Measurements from ENCODE around the gene ADPGK.

Gene ADPGK

GRCh38 chr15:72774696-72775383, 8.7 kb downstream of the ADPGK start:
- no peak overlapping the region for H3K9ac ChIP-seq (ENCODE audit: low read depth, low read length)
- peaks cover 52% of the 10 kb centered on the region for H3K36me3 ChIP-seq (ENCODE audit: control insufficient read depth, insufficient read depth, low read length)

GRCh38 chr15:72771329-72771725, 12.2 kb downstream of the ADPGK start:
- no peaks in the 10 kb centered on the region for H3K27me3 ChIP-seq (ENCODE audit: control insufficient read depth, insufficient read depth, low read length)
- H3K4me1 ChIP-seq (ENCODE audit: control insufficient read depth, insufficient read depth, low read length) = no peaks in the 10 kb centered on the region
- H3K9ac ChIP-seq (ENCODE audit: low read depth, low read length) = no peak overlapping the region
- peak overlapping the region; percentile 42 for H3K27ac ChIP-seq (ENCODE audit: low read depth, low read length)
- peaks cover 16% of the 10 kb centered on the region for H3K9me3 ChIP-seq (ENCODE audit: control insufficient read depth, insufficient read depth, low read length)
- H3K36me3 ChIP-seq (ENCODE audit: control insufficient read depth, insufficient read depth, low read length) = peaks cover 79% of the 10 kb centered on the region
- H3K4me3 ChIP-seq (ENCODE audit: low read depth, low read length) = no peak overlapping the region

More at GRCh38 chr15:72774696-72775383, 8.7 kb downstream of the ADPGK start:
- no peak overlapping the region for H3K4me3 ChIP-seq (ENCODE audit: low read depth, low read length)
- no peaks in the 10 kb centered on the region; the same call in 1 of the 2 replicates for H3K4me1 ChIP-seq (ENCODE audit: control insufficient read depth, insufficient read depth, low read length)
- H3K9me3 ChIP-seq (ENCODE audit: control insufficient read depth, insufficient read depth, low read length) = no peaks in the 10 kb centered on the region
- no peaks in the 10 kb centered on the region for H3K27me3 ChIP-seq (ENCODE audit: control insufficient read depth, insufficient read depth, low read length)
- no peak overlapping the region for H3K27ac ChIP-seq (ENCODE audit: low read depth, low read length)

- H3K9me3 ChIP-seq (ENCODE audit: control insufficient read depth, insufficient read depth, low read length) = peaks cover 17% of the 10 kb centered on the region
Observed at GRCh38 chr15:72770673-72771328, 12.8 kb downstream of the ADPGK start.

GRCh38 chr15:72766780-72767179, 16.8 kb downstream of the ADPGK start:
- peaks cover 83% of the 10 kb centered on the region for H3K36me3 ChIP-seq (ENCODE audit: control insufficient read depth, insufficient read depth, low read length)
- no peak overlapping the region for H3K9ac ChIP-seq (ENCODE audit: low read depth, low read length)
- H3K9me3 ChIP-seq (ENCODE audit: control insufficient read depth, insufficient read depth, low read length) = peaks cover 17% of the 10 kb centered on the region
- no peak overlapping the region for H3K27ac ChIP-seq (ENCODE audit: low read depth, low read length)
- H3K4me1 ChIP-seq (ENCODE audit: control insufficient read depth, insufficient read depth, low read length) = no peaks in the 10 kb centered on the region
- H3K27me3 ChIP-seq (ENCODE audit: control insufficient read depth, insufficient read depth, low read length) = no peaks in the 10 kb centered on the region
- no peak overlapping the region for H3K4me3 ChIP-seq (ENCODE audit: low read depth, low read length)

More at GRCh38 chr15:72770673-72771328, 12.8 kb downstream of the ADPGK start:
- Histone ChIP-seq H3K4me3 (ENCODE audit: low read depth, low read length) (no peak overlapping the region), H3K9ac (ENCODE audit: low read depth, low read length) (no peak overlapping the region), H3K27ac (ENCODE audit: low read depth, low read length) (peak overlapping the region; percentile 42), H3K4me1 (ENCODE audit: control insufficient read depth, insufficient read depth, low read length) (no peaks in the 10 kb centered on the region), H3K36me3 (ENCODE audit: control insufficient read depth, insufficient read depth, low read length) (peaks cover 85% of the 10 kb centered on the region), H3K27me3 (ENCODE audit: control insufficient read depth, insufficient read depth, low read length) (no peaks in the 10 kb centered on the region)

- Histone ChIP-seq H3K4me3 (ENCODE audit: low read depth, low read length) (no peak overlapping the region), H3K27ac (ENCODE audit: low read depth, low read length) (no peak overlapping the region), H3K27me3 (ENCODE audit: control insufficient read depth, insufficient read depth, low read length) (no peaks in the 10 kb centered on the region), H3K9me3 (ENCODE audit: control insufficient read depth, insufficient read depth, low read length) (peaks cover 17% of the 10 kb centered on the region), H3K4me1 (ENCODE audit: control insufficient read depth, insufficient read depth, low read length) (no peaks in the 10 kb centered on the region), H3K9ac (ENCODE audit: low read depth, low read length) (no peak overlapping the region), H3K36me3 (ENCODE audit: control insufficient read depth, insufficient read depth, low read length) (peaks cover 82% of the 10 kb centered on the region)
Observed at GRCh38 chr15:72766025-72766424, 17.5 kb downstream of the ADPGK start.

- Histone ChIP-seq H3K9me3 (ENCODE audit: control insufficient read depth, insufficient read depth, low read length) (peaks cover 17% of the 10 kb centered on the region), H3K4me3 (ENCODE audit: low read depth, low read length) (no peak overlapping the region), H3K36me3 (ENCODE audit: control insufficient read depth, insufficient read depth, low read length) (peaks cover 82% of the 10 kb centered on the region), H3K27me3 (ENCODE audit: control insufficient read depth, insufficient read depth, low read length) (no peaks in the 10 kb centered on the region), H3K9ac (ENCODE audit: low read depth, low read length) (no peak overlapping the region), H3K4me1 (ENCODE audit: control insufficient read depth, insufficient read depth, low read length) (no peaks in the 10 kb centered on the region), H3K27ac (ENCODE audit: low read depth, low read length) (no peak overlapping the region)
Observed at GRCh38 chr15:72764656-72765055, 18.9 kb downstream of the ADPGK start.

- Histone ChIP-seq H3K27me3 (ENCODE audit: control insufficient read depth, insufficient read depth, low read length) (no peaks in the 10 kb centered on the region), H3K36me3 (ENCODE audit: control insufficient read depth, insufficient read depth, low read length) (peaks cover 75% of the 10 kb centered on the region), H3K27ac (ENCODE audit: low read depth, low read length) (no peak overlapping the region), H3K4me1 (ENCODE audit: control insufficient read depth, insufficient read depth, low read length) (no peaks in the 10 kb centered on the region), H3K9me3 (ENCODE audit: control insufficient read depth, insufficient read depth, low read length) (no peaks in the 10 kb centered on the region), H3K9ac (ENCODE audit: low read depth, low read length) (no peak overlapping the region), H3K4me3 (ENCODE audit: low read depth, low read length) (no peak overlapping the region)
Observed at GRCh38 chr15:72760590-72761260, 22.8 kb downstream of the ADPGK start.

GRCh38 chr15:72758182-72758581, 25.4 kb downstream of the ADPGK start:
- H3K27ac ChIP-seq (ENCODE audit: low read depth, low read length) = peak overlapping the region; percentile 20

GRCh38 chr15:72754096-72754495, 29.5 kb downstream of the ADPGK start:
- H3K9ac ChIP-seq (ENCODE audit: low read depth, low read length) = no peak overlapping the region
- H3K4me1 ChIP-seq (ENCODE audit: control insufficient read depth, insufficient read depth, low read length) = no peaks in the 10 kb centered on the region
- H3K4me3 ChIP-seq (ENCODE audit: low read depth, low read length) = no peak overlapping the region
- H3K27ac ChIP-seq (ENCODE audit: low read depth, low read length) = no peak overlapping the region
- no peaks in the 10 kb centered on the region for H3K27me3 ChIP-seq (ENCODE audit: control insufficient read depth, insufficient read depth, low read length)
- H3K9me3 ChIP-seq (ENCODE audit: control insufficient read depth, insufficient read depth, low read length) = no peaks in the 10 kb centered on the region
- peaks cover 68% of the 10 kb centered on the region for H3K36me3 ChIP-seq (ENCODE audit: control insufficient read depth, insufficient read depth, low read length)

More at GRCh38 chr15:72758182-72758581, 25.4 kb downstream of the ADPGK start:
- no peaks in the 10 kb centered on the region for H3K27me3 ChIP-seq (ENCODE audit: control insufficient read depth, insufficient read depth, low read length)
- H3K36me3 ChIP-seq (ENCODE audit: control insufficient read depth, insufficient read depth, low read length) = peaks cover 82% of the 10 kb centered on the region
- H3K4me1 ChIP-seq (ENCODE audit: control insufficient read depth, insufficient read depth, low read length) = no peaks in the 10 kb centered on the region
- no peak overlapping the region for H3K4me3 ChIP-seq (ENCODE audit: low read depth, low read length)
- no peaks in the 10 kb centered on the region for H3K9me3 ChIP-seq (ENCODE audit: control insufficient read depth, insufficient read depth, low read length)
- H3K9ac ChIP-seq (ENCODE audit: low read depth, low read length) = no peak overlapping the region

GRCh38 chr15:72751751-72752455, 31.7 kb downstream of the ADPGK start:
- no peak overlapping the region for H3K9ac ChIP-seq (ENCODE audit: low read depth, low read length)
- H3K27me3 ChIP-seq (ENCODE audit: control insufficient read depth, insufficient read depth, low read length) = no peaks in the 10 kb centered on the region
- no peak overlapping the region for H3K4me3 ChIP-seq (ENCODE audit: low read depth, low read length)
- no peak overlapping the region for H3K27ac ChIP-seq (ENCODE audit: low read depth, low read length)
- H3K9me3 ChIP-seq (ENCODE audit: control insufficient read depth, insufficient read depth, low read length) = no peaks in the 10 kb centered on the region
- peaks cover 54% of the 10 kb centered on the region for H3K36me3 ChIP-seq (ENCODE audit: control insufficient read depth, insufficient read depth, low read length)
- no peaks in the 10 kb centered on the region for H3K4me1 ChIP-seq (ENCODE audit: control insufficient read depth, insufficient read depth, low read length)

Measured in HUES48 (cell line).